Ascending aorta (tissue), 2 donors: Measurements from ENCODE around the gene TTC16. TPM values are rescaled to one million over a fixed set of nuclear protein-coding genes. Genes with fewer than 3 reads are reported as not detected.

ENCODE experiments used
- DNase-seq, 2 donors: peaks; one replicate each; pipeline ENCODE4 v3.0.0-alpha.2; 2019; ENCODE audit warnings: low spot score in 2 of 2
- H3K27ac ChIP-seq, 2 donors: fragments of 200-600 bp; sonication (generic); one replicate each; pipeline ENCODE4 v1.5.1; 2016 to 2017; ENCODE audit warnings: mild to moderate bottlenecking in 1 of 2
- H3K27me3 ChIP-seq: fragments of 200-600 bp; sonication (generic); one replicate; pipeline ENCODE4 v1.5.1; 2017
- H3K36me3 ChIP-seq, 2 donors: fragments of 200-600 bp; sonication (generic); one replicate each; pipeline ENCODE4 v1.5.1; 2016
- H3K4me1 ChIP-seq, 2 donors: fragments of 200-600 bp; sonication (generic); one replicate each; pipeline ENCODE4 v1.5.1; 2016 to 2017; ENCODE audit warnings: mild to moderate bottlenecking in 1 of 2
- H3K4me3 ChIP-seq, 2 donors: fragments of 200-600 bp; sonication (generic); one replicate each; pipeline ENCODE4 v1.5.1; 2016 to 2017; ENCODE audit warnings: mild to moderate bottlenecking in 1 of 2
- H3K9me3 ChIP-seq, 2 donors: fragments of 200-600 bp; sonication (generic); one replicate each; pipeline ENCODE4 v1.5.1; 2016
- CTCF ChIP-seq, 3 experiments: fragments of 200-600 bp in 2 of 3; fragments of 450-650 bp in 1 of 3; sonication (generic) in 2 of 3; IDR thresholded peaks; one replicate each; pipeline ENCODE4 v1.5.1; 2016 to 2019; ENCODE audit warnings: antibody characterized with exemption in 3 of 3, mild to moderate bottlenecking in 1 of 3, moderate library complexity in 1 of 3
- intact Hi-C: fragments of 100-400 bp; cut with DNase I; formaldehyde crosslinking; loops from one replicate; pipeline ENCODE4 v1.15.1; 2023
- total RNA-seq: library from RNA; depleted of rRNA; stranded (reverse); fragments of >200 nt; gene quantifications from one replicate; pipeline ENCODE4 v1.1.0, GENCODE V29; 2016

TTC16 gene
- total RNA-seq, 1 donor from 2014 or later: not detected

DNA sequence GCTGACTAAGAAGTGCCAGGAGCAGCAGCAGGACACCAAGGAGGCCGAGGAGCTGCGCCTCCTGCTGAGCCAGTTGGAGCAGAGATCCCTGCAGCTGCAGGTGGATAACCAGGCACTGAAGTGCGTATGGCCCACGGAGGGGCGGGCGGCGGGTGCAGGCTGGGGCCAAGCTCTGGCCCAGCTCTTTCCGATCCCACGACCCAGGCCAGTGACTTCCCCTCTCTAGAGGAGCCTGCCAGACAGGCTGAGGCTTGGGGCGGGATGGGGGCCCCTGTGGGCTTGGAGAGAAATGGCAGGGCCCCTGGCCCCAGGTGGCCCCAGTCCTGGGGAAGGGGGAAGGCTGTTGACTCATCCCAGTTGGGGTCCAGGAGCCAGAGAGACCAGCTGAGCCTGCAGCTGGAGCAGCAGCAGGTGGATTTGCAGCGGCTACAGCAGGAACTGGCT is 4.0 kb upstream of the TTC16 start:
- no peak for TF ChIP-seq CTCF (IDR thresholded peaks at IDR 0.05)
- Histone ChIP-seq H3K27ac (no peak overlapping the region), H3K4me3 (no peak overlapping the region), H3K9me3 (no peaks in the 10 kb centered on the region), H3K4me1 (peaks cover 0 to 10% of the 10 kb centered on the region in 2 donors), H3K27me3 (no peaks in the 10 kb centered on the region), H3K36me3 (no peaks in the 10 kb centered on the region)
- intact Hi-C loops: no loop called here
- no peak for DNase-seq

DNA sequence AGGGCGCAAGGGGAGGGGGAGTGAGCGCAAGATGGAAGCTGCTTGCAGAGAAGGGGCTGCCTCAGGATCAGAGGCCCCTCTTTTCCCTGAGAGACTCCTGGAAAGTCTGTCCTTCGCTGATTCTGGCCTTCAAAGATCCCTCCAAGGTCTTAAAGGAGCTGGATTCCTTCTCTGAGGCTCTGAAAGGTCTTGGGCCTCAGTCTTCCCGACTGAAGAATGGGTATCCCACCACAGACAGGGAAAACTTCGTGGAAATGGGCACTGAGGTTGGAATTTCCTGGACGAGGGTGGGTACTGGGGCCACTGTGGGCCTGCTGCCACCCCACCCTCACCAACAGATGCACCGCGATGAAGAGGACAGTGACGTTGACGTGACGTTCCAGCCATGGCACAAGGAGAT is 3.5 kb upstream of the TTC16 start:
- no peak for DNase-seq
- H3K4me1 ChIP-seq: peaks cover 0 to 10% of the 10 kb centered on the region in 2 donors
- H3K27ac ChIP-seq: no peak overlapping the region
- intact Hi-C loops: no loop called here
- no peak for TF ChIP-seq CTCF (IDR thresholded peaks at IDR 0.05)
- no peak overlapping the region for H3K4me3 ChIP-seq
- H3K9me3 ChIP-seq: no peaks in the 10 kb centered on the region
- H3K27me3 ChIP-seq: no peaks in the 10 kb centered on the region
- no peaks in the 10 kb centered on the region for H3K36me3 ChIP-seq

- Histone ChIP-seq H3K27me3 (no peaks in the 10 kb centered on the region), H3K4me1 (peaks cover 0 to 10% of the 10 kb centered on the region in 2 donors), H3K36me3 (no peaks in the 10 kb centered on the region), H3K4me3 (no peak overlapping the region), H3K9me3 (no peaks in the 10 kb centered on the region), H3K27ac (no peak overlapping the region)
- TF ChIP-seq CTCF (IDR thresholded peaks at IDR 0.05): no peak
- intact Hi-C loops: no loop called here
- DNase-seq: no peak
These were observed 3.0 kb upstream of the TTC16 start for GRCh38 chr9:127712867-127713266.

GRCh38 chr9:127714020-127714750 is 1.7 kb upstream of the TTC16 start:
- DNase-seq: no peak
- Histone ChIP-seq H3K4me3 (peak overlapping the region; percentile 61 to 93), H3K9me3 (no peaks in the 10 kb centered on the region), H3K27ac (no peak overlapping the region), H3K27me3 (no peaks in the 10 kb centered on the region), H3K36me3 (no peaks in the 10 kb centered on the region), H3K4me1 (peaks cover 0 to 10% of the 10 kb centered on the region in 2 donors)
- no peak for TF ChIP-seq CTCF (IDR thresholded peaks at IDR 0.05)
- intact Hi-C loops: loop anchor here (2.0 kb wide), 1 partner anchor 73 kb away; the partner anchor contains the start of gene CDK9

DNA sequence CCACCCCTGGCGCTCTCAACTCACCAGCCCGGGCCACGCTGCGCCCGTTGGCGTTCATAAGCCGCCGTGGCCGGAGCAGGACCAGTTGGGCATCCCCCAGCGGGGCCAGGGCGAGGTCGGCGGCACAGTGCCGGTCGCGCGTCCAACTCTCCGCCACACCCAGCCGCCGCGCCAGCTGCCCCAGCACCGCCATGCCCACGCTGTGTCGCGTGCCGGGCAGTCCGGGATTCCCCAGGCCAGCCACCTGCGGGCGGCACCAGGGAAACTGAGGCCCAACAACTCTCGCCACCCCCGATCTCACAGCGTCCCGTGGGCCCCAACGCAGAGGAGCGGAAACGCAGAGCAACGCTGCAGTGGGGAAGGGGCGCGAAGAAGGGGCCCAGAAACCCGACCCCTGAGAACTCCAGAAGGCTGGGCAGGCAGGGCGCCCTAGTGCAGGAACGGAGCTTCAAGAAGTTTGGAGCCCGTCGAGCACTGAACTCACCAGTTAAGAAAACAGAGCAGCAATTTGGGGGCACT is 869 bp upstream of the TTC16 start:
- intact Hi-C loops: loop anchor here (1.0 to 5.0 kb wide), 5 partner anchors 16 to 202 kb away; partner anchors contain the start of genes CDK9, ST6GALNAC4, STXBP1 and TOR2A
- no peak for TF ChIP-seq CTCF (IDR thresholded peaks at IDR 0.05)

More for the DNA sequence above, 869 bp upstream of the TTC16 start:
- Histone ChIP-seq H3K36me3 (no peaks in the 10 kb centered on the region), H3K4me1 (peaks cover 0 to 10% of the 10 kb centered on the region in 2 donors), H3K27me3 (no peaks in the 10 kb centered on the region), H3K27ac (peak overlapping the region; percentile 82 to 85), H3K4me3 (peak overlapping the region; percentile 61 to 93), H3K9me3 (no peaks in the 10 kb centered on the region)
- DNase-seq: no peak
